Measurements from ENCODE around the gene OSCAR. TPM values are rescaled to one million over a fixed set of nuclear protein-coding genes. Genes with fewer than 3 reads are reported as not detected.
"Not testable (repeated sequence)": the region's sequence is repeated elsewhere in the genome, so short reads cannot be mapped to it uniquely, and the experiment has no call there.

The OSCAR gene
- total RNA-seq, 1 donor from 2014 or later: 0.33 TPM

GRCh38 chr19:54107876-54108490 is 7.4 kb upstream of the OSCAR start:
- Histone ChIP-seq H3K4me3 (no peak overlapping the region), H3K4me1 (peaks cover 18% of the 10 kb centered on the region), H3K36me3 (peaks cover 78% of the 10 kb centered on the region), H3K27me3 (ENCODE audit: low read depth) (no peaks in the 10 kb centered on the region), H3K27ac (replicated peaks) (no peak overlapping the region), H3K9me3 (replicated peaks) (no peaks in the 10 kb centered on the region)
- intact Hi-C loops (cut with micrococcal nuclease): no loop called here
- no peak for TF ChIP-seq CTCF (IDR thresholded peaks at IDR 0.05; ENCODE audit: borderline replicate concordance)
- no peak for DNase-seq

DNA sequence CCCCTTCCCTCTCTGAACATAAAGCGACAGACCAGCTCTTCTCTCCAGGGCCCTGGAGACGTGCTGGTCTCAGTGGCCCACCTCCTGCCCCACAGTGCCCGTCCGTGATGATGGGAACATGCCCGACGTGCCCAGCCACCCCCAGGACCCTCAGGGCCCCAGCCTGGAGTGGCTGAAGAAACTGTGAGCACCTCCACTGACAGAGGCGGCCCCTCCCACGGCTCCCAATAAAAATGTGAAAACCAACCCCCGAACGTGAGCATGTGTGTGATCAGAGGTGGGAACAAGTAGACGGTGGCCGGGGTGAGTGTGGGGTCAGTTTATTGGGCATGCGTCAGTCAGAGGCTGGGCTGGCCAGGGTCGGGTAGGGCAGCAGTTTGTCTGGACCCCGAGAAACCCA is 6.1 kb upstream of the OSCAR start:
- peaks cover 27% of the 10 kb centered on the region for H3K4me1 ChIP-seq
- H3K4me3 ChIP-seq: no peak overlapping the region
- H3K27ac ChIP-seq (replicated peaks): no peak overlapping the region
- DNase-seq: peak; percentile 12
- intact Hi-C loops (cut with micrococcal nuclease): no loop called here
- H3K27me3 ChIP-seq (ENCODE audit: low read depth): no peaks in the 10 kb centered on the region
- TF ChIP-seq CTCF (IDR thresholded peaks at IDR 0.05; ENCODE audit: borderline replicate concordance): no peak
- H3K9me3 ChIP-seq (replicated peaks): no peaks in the 10 kb centered on the region
- peaks cover 69% of the 10 kb centered on the region for H3K36me3 ChIP-seq

- TF ChIP-seq CTCF (IDR thresholded peaks at IDR 0.05; ENCODE audit: borderline replicate concordance): no peak
- no peak for DNase-seq
- H3K36me3 ChIP-seq: peaks cover 61% of the 10 kb centered on the region
- no peak overlapping the region for H3K27ac ChIP-seq (replicated peaks)
- no peaks in the 10 kb centered on the region for H3K27me3 ChIP-seq (ENCODE audit: low read depth)
- no peaks in the 10 kb centered on the region for H3K9me3 ChIP-seq (replicated peaks)
- H3K4me3 ChIP-seq: no peak overlapping the region
- H3K4me1 ChIP-seq: peaks cover 27% of the 10 kb centered on the region
- intact Hi-C loops (cut with micrococcal nuclease): no loop called here
Measured at GRCh38 chr19:54105796-54106195, 5.2 kb upstream of the OSCAR start.

DNA sequence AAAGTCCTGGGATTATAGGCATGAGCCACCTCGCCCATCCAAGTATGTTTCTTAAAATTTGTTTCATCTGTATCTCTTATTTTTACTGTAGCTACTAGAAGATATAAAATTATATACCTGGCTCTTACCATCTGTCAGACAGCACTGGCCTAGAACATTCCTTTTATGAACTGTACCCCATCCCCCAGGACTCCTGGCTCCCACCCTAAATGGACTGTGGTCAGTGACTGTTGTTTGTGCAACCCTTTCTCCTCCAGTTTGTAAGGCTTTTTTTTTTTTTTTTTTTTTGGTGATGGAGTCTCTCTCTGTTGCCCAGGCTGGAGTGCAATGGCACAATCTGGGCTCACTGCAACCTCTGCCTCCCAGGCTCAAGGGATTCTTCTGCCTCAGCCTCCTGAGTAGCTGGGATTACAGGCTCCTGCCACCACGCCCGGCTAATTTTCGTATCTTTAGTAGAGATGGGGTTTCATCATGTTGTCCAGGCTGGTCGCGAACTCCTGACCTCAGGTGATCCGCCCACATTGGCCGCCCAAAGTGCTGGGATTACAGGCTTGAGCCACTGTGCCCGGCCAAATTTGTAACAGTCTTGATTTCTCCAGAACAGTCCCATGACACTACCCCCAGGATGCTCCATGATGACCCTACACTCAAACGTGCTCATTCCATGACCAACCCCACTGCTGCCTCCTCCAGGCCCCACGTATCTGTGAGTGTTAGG is 4.6 kb upstream of the OSCAR start:
- H3K27ac ChIP-seq (replicated peaks): no peak overlapping the region
- H3K9me3 ChIP-seq (replicated peaks): no peaks in the 10 kb centered on the region
- peaks cover 27% of the 10 kb centered on the region for H3K4me1 ChIP-seq
- intact Hi-C loops (cut with micrococcal nuclease): no loop called here
- no peaks in the 10 kb centered on the region for H3K27me3 ChIP-seq (ENCODE audit: low read depth)
- no peak for TF ChIP-seq CTCF (IDR thresholded peaks at IDR 0.05; ENCODE audit: borderline replicate concordance)
- H3K36me3 ChIP-seq: peaks cover 55% of the 10 kb centered on the region
- H3K4me3 ChIP-seq: no peak overlapping the region
- no peak for DNase-seq

DNA sequence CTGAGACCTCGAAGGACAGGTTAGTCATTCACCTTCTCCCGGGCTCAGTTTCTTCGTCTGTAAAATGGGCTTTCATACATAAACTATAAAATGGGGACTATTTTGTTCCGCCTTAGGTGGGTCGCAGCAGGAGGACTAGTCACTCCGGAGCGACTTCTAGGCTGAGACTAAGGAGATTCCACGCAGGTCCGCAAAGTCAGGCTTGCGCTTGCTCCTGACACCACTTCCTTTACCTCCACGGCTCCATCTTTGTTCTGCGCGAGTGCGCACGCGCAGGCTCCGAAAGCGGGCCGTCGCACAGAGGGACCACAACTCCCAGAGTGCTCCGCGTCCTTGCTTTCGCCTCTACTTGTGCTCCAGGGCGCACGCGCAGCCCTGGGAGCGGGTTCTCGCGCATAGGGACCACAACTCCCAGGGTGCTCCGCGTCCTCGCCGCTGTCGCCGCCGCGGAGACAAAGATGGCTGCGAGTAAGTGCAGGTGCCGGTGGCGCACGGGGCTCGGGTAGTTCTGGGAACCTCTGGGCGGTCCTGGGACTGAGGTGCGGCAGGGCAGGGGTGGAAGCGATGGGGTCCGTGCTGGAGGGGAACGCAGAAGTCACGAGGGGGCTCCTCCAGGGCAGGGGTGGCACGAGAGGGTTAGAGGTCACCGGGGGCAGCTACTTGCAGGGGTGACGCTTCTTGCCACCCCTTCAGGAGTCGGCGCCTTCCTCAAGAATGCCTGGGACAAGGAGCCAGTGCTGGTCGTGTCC is 2.0 kb upstream of the OSCAR start, which contains the start of gene NDUFA3:
Gene NDUFA3, plus strand, starts transcription at position 435 of the 749 bp plus-strand sequence. Its CDS starts 24 bp downstream, at position 459.
- TF ChIP-seq CTCF (IDR thresholded peaks at IDR 0.05; ENCODE audit: borderline replicate concordance): no peak
- peaks cover 27% of the 10 kb centered on the region for H3K4me1 ChIP-seq
- peak within 1 kb of the TSS; percentile 91 for H3K4me3 ChIP-seq
- peak within 1 kb of the TSS; percentile 86 for H3K27ac ChIP-seq (replicated peaks)
- no peaks in the 10 kb centered on the region for H3K9me3 ChIP-seq (replicated peaks)
- peaks cover 15% of the 10 kb centered on the region for H3K27me3 ChIP-seq (ENCODE audit: low read depth)
- peak; percentile 98 for DNase-seq
- H3K36me3 ChIP-seq: peaks cover 29% of the 10 kb centered on the region
- intact Hi-C loops (cut with micrococcal nuclease): no loop called here

DNA sequence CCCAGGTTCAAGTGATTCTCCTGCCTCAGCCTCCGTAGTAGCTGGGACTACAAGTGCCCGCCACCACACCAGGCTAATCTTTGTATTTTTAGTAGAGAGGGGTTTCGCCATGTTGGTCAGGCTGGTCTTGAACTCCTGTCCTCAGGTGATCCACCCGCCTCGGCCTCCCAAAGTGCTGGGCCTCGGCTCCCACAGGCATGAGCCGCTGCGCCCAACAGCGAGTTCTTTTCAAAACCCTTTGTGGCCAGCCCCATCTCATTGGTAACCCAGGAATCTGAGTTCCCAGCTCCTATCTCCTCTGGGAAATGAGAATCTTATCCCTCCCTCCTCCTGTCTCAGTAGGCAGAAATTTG is 724 bp downstream of the OSCAR start:
- DNase-seq; H3K27ac ChIP-seq (replicated peaks); intact Hi-C loops (cut with micrococcal nuclease); H3K36me3 ChIP-seq; H3K9me3 ChIP-seq (replicated peaks); H3K4me3 ChIP-seq: not testable (repeated sequence)
- H3K4me1 ChIP-seq: peaks cover 33% of the 10 kb centered on the region
- H3K27me3 ChIP-seq (ENCODE audit: low read depth): peaks cover 39% of the 10 kb centered on the region

Measured in left ventricle myocardium inferior (tissue), 1 donor.